Liver (tissue), 9 donors: ENCODE results near the gene SRSF6. TPM values are rescaled to one million over a fixed set of nuclear protein-coding genes. Genes with fewer than 3 reads are reported as not detected.
"Not testable (repeated sequence)": the region's sequence is repeated elsewhere in the genome, so short reads cannot be mapped to it uniquely, and the experiment has no call there.

Experiments used
- DNase-seq: peaks from one replicate; pipeline ENCODE4 v3.0.0-alpha.2; 2017; ENCODE audit warnings: low spot score
- H3K27ac ChIP-seq, 2 donors: one replicate each; pipeline ENCODE4 v1.7.0; 2013; ENCODE audit warnings: inconsistent platforms in 2 of 2, low read length in 2 of 2, control low read depth in 1 of 2, low read depth in 1 of 2, mild to moderate bottlenecking in 1 of 2
- H3K27me3 ChIP-seq, 4 donors: one replicate each; pipeline versions ENCODE4 v1.6.1 to v1.7.0; 2013; ENCODE audit warnings: low read length in 3 of 4, inconsistent platforms in 1 of 4, mild to moderate bottlenecking in 1 of 4, moderate library complexity in 1 of 4; ENCODE audit not compliant: control insufficient read depth in 4 of 4, insufficient read depth in 4 of 4
- H3K36me3 ChIP-seq, 4 donors: one replicate each; pipeline versions ENCODE4 v1.6.1 to v1.7.0; 2013; ENCODE audit warnings: low read length in 3 of 4, mild to moderate bottlenecking in 3 of 4, low read depth in 1 of 4, moderate library complexity in 1 of 4; ENCODE audit not compliant: control insufficient read depth in 4 of 4, insufficient read depth in 3 of 4
- H3K4me1 ChIP-seq, 4 donors: one replicate each; pipeline versions ENCODE4 v1.6.1 to v1.7.0; 2013; ENCODE audit warnings: low read length in 3 of 4, mild to moderate bottlenecking in 3 of 4, moderate library complexity in 1 of 4; ENCODE audit not compliant: control insufficient read depth in 4 of 4, insufficient read depth in 4 of 4
- H3K4me3 ChIP-seq, 3 donors: one replicate each; pipeline versions ENCODE4 v1.6.1 to v1.7.0; 2013; ENCODE audit warnings: low read length in 3 of 3, control low read depth in 1 of 3, low read depth in 1 of 3, mild to moderate bottlenecking in 1 of 3
- H3K9ac ChIP-seq, 2 donors: one replicate each; pipeline ENCODE4 v1.7.0; 2013; ENCODE audit warnings: low read length in 2 of 2, mild to moderate bottlenecking in 2 of 2, moderate library complexity in 2 of 2, control low read depth in 1 of 2, low read depth in 1 of 2
- H3K9me3 ChIP-seq, 4 donors: one replicate each; pipeline versions ENCODE4 v1.6.1 to v1.7.0; 2013; ENCODE audit warnings: low read length in 3 of 4; ENCODE audit not compliant: control insufficient read depth in 4 of 4
- CTCF ChIP-seq: fragments of 150-350 bp; IDR thresholded peaks from 2 replicates; pipeline ENCODE4 v1.5.1; 2017; ENCODE audit warnings: improper control_type of control experiment, low read depth, low read length; ENCODE audit not compliant: missing input control
- EGR1 ChIP-seq, 2 donors: IDR thresholded peaks; 2 replicates each; pipeline ENCODE4 v1.6.1; 2016 to 2018; ENCODE audit warnings: antibody characterized with exemption in 2 of 2, low read depth in 2 of 2
- FOXA1 ChIP-seq: IDR thresholded peaks from 2 replicates; pipeline ENCODE4 v1.6.1; 2016; ENCODE audit warnings: antibody characterized with exemption
- FOXA2 ChIP-seq: IDR thresholded peaks from 2 replicates; pipeline ENCODE4 v1.6.1; 2016; ENCODE audit warnings: antibody characterized with exemption
- GABPA ChIP-seq, 2 donors: IDR thresholded peaks in 1 of 2; conservative IDR thresholded peaks in 1 of 2; 2 replicates each; pipeline ENCODE4 v1.6.1; 2016; ENCODE audit warnings: antibody characterized with exemption in 2 of 2, mild to moderate bottlenecking in 1 of 2, moderate library complexity in 1 of 2
- HNF4G ChIP-seq: IDR thresholded peaks from 2 replicates; pipeline ENCODE4 v1.6.1; 2016; ENCODE audit warnings: antibody characterized with exemption
- JUND ChIP-seq, 2 donors: IDR thresholded peaks; 2 replicates each; pipeline ENCODE4 v1.6.1; 2016; ENCODE audit warnings: antibody characterized with exemption in 2 of 2
- MAX ChIP-seq: IDR thresholded peaks from 2 replicates; pipeline ENCODE4 v1.6.1; 2016; ENCODE audit warnings: antibody characterized with exemption
- NR2F2 ChIP-seq: IDR thresholded peaks from 2 replicates; pipeline ENCODE4 v1.6.1; 2016; ENCODE audit warnings: antibody characterized with exemption
- RAD21 ChIP-seq, 2 donors: IDR thresholded peaks; 2 replicates each; pipeline ENCODE4 v1.6.1; 2016; ENCODE audit warnings: antibody characterized with exemption in 2 of 2, mild to moderate bottlenecking in 2 of 2
- REST ChIP-seq: IDR thresholded peaks from 2 replicates; pipeline ENCODE4 v1.6.1; 2016; ENCODE audit warnings: antibody characterized with exemption, mild to moderate bottlenecking
- RXRA ChIP-seq, 2 donors: IDR thresholded peaks; 2 replicates each; pipeline ENCODE4 v1.6.1; 2017 to 2018; ENCODE audit warnings: antibody characterized with exemption in 2 of 2, mild to moderate bottlenecking in 1 of 2
- SP1 ChIP-seq: IDR thresholded peaks from 2 replicates; pipeline ENCODE4 v1.6.1; 2018; ENCODE audit warnings: antibody characterized with exemption, mild to moderate bottlenecking
- TAF1 ChIP-seq: conservative IDR thresholded peaks from 2 replicates; pipeline ENCODE4 v1.6.1; 2016; ENCODE audit warnings: antibody characterized with exemption, mild to moderate bottlenecking
- YY1 ChIP-seq: IDR thresholded peaks from 2 replicates; pipeline ENCODE4 v1.6.1; 2016; ENCODE audit warnings: antibody characterized with exemption, mild to moderate bottlenecking
- WGBS: extraction: QIAGEN DNeasy Blood & Tissue Kit; methylation state at CpG from one replicate; pipeline ENCODE4 v1.1.7; 2013; 5-methylcytosine and 5-hydroxymethylcytosine counted together
- polyA plus RNA-seq, 2 donors: library from polyadenylated mRNA; stranded (reverse) in 1 of 2; unstranded in 1 of 2; fragments of 200-250 nt in 1 of 2; fragments of >200 nt in 1 of 2; fragmentation: Nextera tagmentation in 1 of 2; extraction: Ambion mirVana in 1 of 2; gene quantifications; one replicate each; pipeline versions ENCODE4 v1.2.1 to v1.2.3, GENCODE V29; 2013 to 2015
- total RNA-seq, 2 donors: library from RNA; depleted of rRNA; stranded (reverse); fragments of >200 nt; gene quantifications; one replicate each; pipeline ENCODE4 v1.2.3, GENCODE V29; 2014
- donor health status: healthy.
- donor health status: healthy.
- donor health status: healthy.
- donor health status: healthy.
- donor health status: healthy.

SRSF6 gene
- total and polyA plus RNA-seq, 4 donors = 33.8 to 47.5 (median 41.1) TPM

GRCh38 chr20:43452404-43453126 lies 5.1 kb upstream of the SRSF6 start (continued):
- no peak for TF ChIP-seq YY1
- no peak for TF ChIP-seq TAF1
- no peak for TF ChIP-seq RAD21 (IDR thresholded peaks at IDR 0.05)
- no peak for TF ChIP-seq CTCF

- not testable (repeated sequence) for H3K4me3 ChIP-seq, H3K9ac ChIP-seq, H3K27me3 ChIP-seq, H3K27ac ChIP-seq, H3K9me3 ChIP-seq, DNase-seq
- WGBS = 91% methylated on average over 8 of the region's 8 CpGs
- Histone ChIP-seq H3K36me3 (peaks cover 0 to 16% (median 15%) of the 10 kb centered on the region in 4 donors), H3K4me1 (peaks cover 2 to 42% (median 33%) of the 10 kb centered on the region in 4 donors)
These were observed 1.4 kb upstream of the SRSF6 start for GRCh38 chr20:43456252-43456651.

- Histone ChIP-seq H3K9me3 (no peaks in the 10 kb centered on the region), H3K4me1 (peaks cover 2 to 41% (median 33%) of the 10 kb centered on the region in 4 donors), H3K27me3 (no peaks in the 10 kb centered on the region), H3K9ac (peak overlapping the region; percentile 80 to 100), H3K4me3 (peak overlapping the region; percentile 80 to 95 (median 95)), H3K27ac (peak overlapping the region; percentile 93 to 100), H3K36me3 (peaks cover 0 to 22% (median 19%) of the 10 kb centered on the region in 4 donors)
- TF ChIP-seq NR2F2 = peak; percentile 25
- no peak for TF ChIP-seq JUND (IDR thresholded peaks at IDR 0.05)
- TF ChIP-seq RAD21 (IDR thresholded peaks at IDR 0.05) = no peak
- TF ChIP-seq SP1 = no peak
- no peak for TF ChIP-seq GABPA (IDR thresholded peaks at IDR 0.05 in 1 of 2, conservative IDR thresholded peaks at IDR 0.05 in 1 of 2)
- 2% methylated on average over 53 of the region's 53 CpGs for WGBS
- peak; percentile 86 for DNase-seq
These were observed 672 bp upstream of the SRSF6 start for GRCh38 chr20:43456809-43457639.

- WGBS = under 1% methylated on average over 41 of the region's 41 CpGs
- Histone ChIP-seq H3K9me3 (no peaks in the 10 kb centered on the region), H3K4me1 (peaks cover 2 to 38% (median 24%) of the 10 kb centered on the region in 4 donors), H3K27me3 (no peaks in the 10 kb centered on the region), H3K27ac (peak overlapping the region; percentile 93 to 100), H3K4me3 (peak overlapping the region; percentile 84 to 95 (median 95)), H3K36me3 (peaks cover 0 to 35% (median 33%) of the 10 kb centered on the region in 4 donors), H3K9ac (peak overlapping the region; percentile 59 to 100)
- no peak for DNase-seq
- TF ChIP-seq MAX (no peak), RXRA (IDR thresholded peaks at IDR 0.05) (no peak), FOXA2 (no peak), RAD21 (IDR thresholded peaks at IDR 0.05) (no peak), YY1 (no peak), FOXA1 (no peak), HNF4G (no peak), CTCF (no peak), GABPA (IDR thresholded peaks at IDR 0.05 in 1 of 2, conservative IDR thresholded peaks at IDR 0.05 in 1 of 2) (no peak), EGR1 (IDR thresholded peaks at IDR 0.05; ENCODE audit: low read depth in 2 of 2) (no peak), REST (no peak), TAF1 (no peak), NR2F2 (no peak)
These were observed 777 bp downstream of the SRSF6 start for GRCh38 chr20:43458422-43458924.
